PC-3 (cell line): ENCODE data around the gene BLCAP.

Source experiments
- CTCF ChIP-seq: fragments of 300-600 bp; sonication (generic); conservative IDR thresholded peaks from 2 replicates; pipeline ENCODE4 v1.5.1; 2017; ENCODE audit warnings: antibody characterized with exemption, low read depth, mild to moderate bottlenecking, low read length
- EZH2 ChIP-seq: fragments of 300-600 bp; sonication (generic); IDR thresholded peaks from one replicate; pipeline ENCODE4 v1.6.1; 2017; ENCODE audit warnings: antibody characterized with exemption, mild to moderate bottlenecking, low read length; ENCODE audit not compliant: unreplicated experiment
- EZH2phosphoT487 ChIP-seq: fragments of 300-600 bp; sonication (generic); IDR thresholded peaks from 2 replicates; pipeline ENCODE4 v1.6.1; 2018; ENCODE audit warnings: mild to moderate bottlenecking, antibody characterized with exemption, low read length, borderline replicate concordance

GRCh38 chr20:37521061-37521771, 6.5 kb downstream of the BLCAP start, which contains the start of gene NNAT:
- TF ChIP-seq CTCF (no peak), EZH2 (no peak), EZH2phosphoT487 (no peak)
